ENCODE data around the gene NUSAP1.

- TF ChIP-seq CTCF (IDR thresholded peaks at IDR 0.05; ENCODE audit: low read length) (no peak), EZH2 (IDR thresholded peaks at IDR 0.05; ENCODE audit: borderline replicate concordance, low read length) (no peak)
Measured at GRCh38 chr15:41323611-41324010, 9.1 kb upstream of the NUSAP1 start.
